Measurements from ENCODE around the gene NOVA1. TPM values are rescaled to one million over a fixed set of nuclear protein-coding genes. Genes with fewer than 3 reads are reported as not detected.
"Not testable (repeated sequence)": the region's sequence is repeated elsewhere in the genome, so short reads cannot be mapped to it uniquely, and the experiment has no call there.

NOVA1 gene
- polyA plus RNA-seq (2013, experiment 1 of 2; ENCODE audit: insufficient read length): 8.6 TPM
- 7.5 TPM for polyA plus RNA-seq (2013, experiment 2 of 2; ENCODE audit: insufficient read length)

GRCh38 chr14:26597589-26598080 is at the start of gene NOVA1:
Gene NOVA1 (minus strand): TSS chr14:26598033. CDS start chr14:26597436, 597 bp downstream.
- DNase-seq: no peak

- DNase-seq: not testable (repeated sequence)
These were observed 47.2 kb upstream of the NOVA1 start for GRCh38 chr14:26645057-26645456.

- DNase-seq: peak; percentile 9
These were observed 38.7 kb upstream of the NOVA1 start for GRCh38 chr14:26636561-26636960.

GRCh38 chr14:26634946-26635345 is 37.1 kb upstream of the NOVA1 start:
- DNase-seq: not testable (repeated sequence)

GRCh38 chr14:26626256-26626655 is 28.4 kb upstream of the NOVA1 start:
- peak; percentile 20 for DNase-seq

GRCh38 chr14:26622611-26623010 is 24.8 kb upstream of the NOVA1 start:
- peak; percentile 47 for DNase-seq

- DNase-seq: peak; percentile 79
These were observed 24.2 kb upstream of the NOVA1 start for GRCh38 chr14:26621807-26622560.

- peak; percentile 50 for DNase-seq
These were observed 23.5 kb upstream of the NOVA1 start for GRCh38 chr14:26621364-26621763.

GRCh38 chr14:26611259-26611658 is 13.4 kb upstream of the NOVA1 start:
- no peak for DNase-seq

- DNase-seq: peak; percentile 59
These were observed 9.0 kb upstream of the NOVA1 start for GRCh38 chr14:26606729-26607312.

- no peak for DNase-seq
These were observed 7.8 kb upstream of the NOVA1 start for GRCh38 chr14:26605602-26606001.

- no peak for DNase-seq
These were observed 5.1 kb upstream of the NOVA1 start for GRCh38 chr14:26602902-26603301.

GRCh38 chr14:26601856-26602255 is 4.0 kb upstream of the NOVA1 start:
- no peak for DNase-seq

GRCh38 chr14:26599291-26599690 is 1.5 kb upstream of the NOVA1 start:
- DNase-seq: no peak

- no peak for DNase-seq
These were observed 869 bp upstream of the NOVA1 start for GRCh38 chr14:26598672-26599131.

- DNase-seq: peak; percentile 93
These were observed 343 bp upstream of the NOVA1 start for GRCh38 chr14:26598081-26598671.

- DNase-seq: no peak
These were observed 703 bp downstream of the NOVA1 start for GRCh38 chr14:26597071-26597588.

- DNase-seq: peak; percentile 13
These were observed 1.2 kb downstream of the NOVA1 start for GRCh38 chr14:26596543-26597061.

- no peak for DNase-seq
These were observed 1.8 kb downstream of the NOVA1 start for GRCh38 chr14:26595926-26596542.

- no peak for DNase-seq
These were observed 2.9 kb downstream of the NOVA1 start for GRCh38 chr14:26594756-26595545.

GRCh38 chr14:26594148-26594547 is 3.7 kb downstream of the NOVA1 start:
- DNase-seq: no peak

- no peak for DNase-seq
These were observed 4.5 kb downstream of the NOVA1 start for GRCh38 chr14:26593357-26593756.
